IPS-20b (cell line): ENCODE measurements around the gene MRAP.

Experiments used
- H3K27ac ChIP-seq: one replicate; pipeline ENCODE4 v1.5.1; 2013; ENCODE audit warnings: low read length
- H3K27me3 ChIP-seq: 2 replicates; pipeline ENCODE4 v1.6.1; 2013; ENCODE audit warnings: mild to moderate bottlenecking, low read length, inconsistent platforms; ENCODE audit not compliant: insufficient read depth
- H3K36me3 ChIP-seq: 2 replicates; pipeline ENCODE4 v1.6.1; 2013; ENCODE audit warnings: low read depth, mild to moderate bottlenecking, inconsistent platforms, low read length, moderate library complexity; ENCODE audit not compliant: insufficient read depth
- H3K4me1 ChIP-seq: 2 replicates; pipeline ENCODE4 v1.6.1; 2013; ENCODE audit warnings: mild to moderate bottlenecking, control low read depth, inconsistent platforms, low read length, moderate library complexity; ENCODE audit not compliant: insufficient read depth
- H3K4me3 ChIP-seq: 2 replicates; pipeline ENCODE4 v1.5.1; 2013; ENCODE audit warnings: mild to moderate bottlenecking, low read length, inconsistent platforms
- H3K9ac ChIP-seq: 2 replicates; pipeline ENCODE4 v1.6.1; 2013; ENCODE audit warnings: low read depth, mild to moderate bottlenecking, inconsistent platforms, low read length, moderate library complexity
- H3K9me3 ChIP-seq: 2 replicates; pipeline ENCODE4 v1.6.1; 2013; ENCODE audit warnings: mild to moderate bottlenecking, low read depth, low read length, inconsistent platforms; ENCODE audit not compliant: insufficient read depth

Gene MRAP

DNA sequence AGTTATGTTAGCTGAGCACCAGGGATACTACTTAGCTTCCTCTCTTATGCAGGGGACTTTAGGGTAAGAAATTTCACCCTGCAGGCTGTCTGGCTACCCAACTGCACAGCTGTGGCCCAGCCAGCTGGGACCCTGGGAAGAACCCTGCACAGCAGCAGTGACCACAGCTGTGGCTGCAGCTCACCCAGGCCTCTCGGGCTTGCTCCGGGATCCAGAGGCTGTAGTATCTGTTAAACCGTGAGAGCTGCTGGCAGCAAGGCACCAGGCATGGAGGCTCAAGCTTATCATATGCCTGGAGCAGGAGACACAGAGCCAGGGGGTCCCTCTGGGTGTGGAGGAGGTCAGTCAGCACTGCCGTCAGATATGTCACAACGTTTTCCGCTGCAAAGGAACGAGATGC lies 53.9 kb downstream of the MRAP start:
- Histone ChIP-seq H3K36me3 (peaks cover 100% of the 10 kb centered on the region), H3K4me3 (no peak overlapping the region), H3K27me3 (no peaks in the 10 kb centered on the region), H3K9me3 (no peaks in the 10 kb centered on the region), H3K4me1 (no peaks in the 10 kb centered on the region), H3K27ac (no peak overlapping the region), H3K9ac (no peak overlapping the region)

DNA sequence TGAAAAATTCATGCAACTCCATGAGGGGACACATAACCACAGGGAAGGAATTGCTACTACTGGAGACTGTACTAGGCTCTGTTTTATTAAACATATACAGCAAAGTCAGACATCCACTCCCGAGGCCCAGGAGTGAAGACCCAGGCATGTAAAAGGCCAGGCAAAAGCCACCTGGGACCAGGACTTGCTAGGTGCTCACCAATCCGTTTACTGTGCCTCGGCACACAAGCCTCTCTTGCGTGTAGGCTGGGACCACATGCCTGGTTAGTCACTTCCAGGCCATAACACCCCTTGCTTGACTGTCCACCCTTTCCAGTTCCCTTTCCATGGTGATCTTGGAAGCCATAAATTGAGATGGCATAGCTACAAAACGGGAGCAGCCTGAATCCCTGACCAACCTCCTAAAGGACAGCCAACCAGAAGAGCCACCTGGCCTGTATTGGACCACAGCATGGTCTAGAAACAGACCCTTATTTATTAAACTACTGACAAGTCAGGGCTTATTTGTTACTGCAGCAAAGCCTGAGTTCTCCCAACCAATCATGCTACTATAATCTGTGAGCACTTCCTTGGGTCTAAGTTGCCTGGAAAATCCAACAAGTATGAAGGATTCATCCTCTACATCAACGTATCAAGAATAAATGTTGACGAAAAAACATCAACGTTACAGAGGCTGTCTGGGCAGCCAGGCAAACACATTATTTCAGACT lies 54.5 kb downstream of the MRAP start:
- Histone ChIP-seq H3K27me3 (no peaks in the 10 kb centered on the region), H3K27ac (no peak overlapping the region), H3K4me3 (no peak overlapping the region), H3K9me3 (no peaks in the 10 kb centered on the region), H3K36me3 (peaks cover 98% of the 10 kb centered on the region), H3K9ac (no peak overlapping the region), H3K4me1 (no peaks in the 10 kb centered on the region)

- H3K9ac ChIP-seq, result no peak overlapping the region
- no peak overlapping the region for H3K4me3 ChIP-seq
- H3K9me3 ChIP-seq, result no peaks in the 10 kb centered on the region
- no peak overlapping the region for H3K27ac ChIP-seq
- H3K4me1 ChIP-seq, result no peaks in the 10 kb centered on the region
- no peaks in the 10 kb centered on the region for H3K27me3 ChIP-seq
- H3K36me3 ChIP-seq, result peaks cover 98% of the 10 kb centered on the region
Measured at GRCh38 chr21:32356874-32357395, 58.3 kb downstream of the MRAP start.

DNA sequence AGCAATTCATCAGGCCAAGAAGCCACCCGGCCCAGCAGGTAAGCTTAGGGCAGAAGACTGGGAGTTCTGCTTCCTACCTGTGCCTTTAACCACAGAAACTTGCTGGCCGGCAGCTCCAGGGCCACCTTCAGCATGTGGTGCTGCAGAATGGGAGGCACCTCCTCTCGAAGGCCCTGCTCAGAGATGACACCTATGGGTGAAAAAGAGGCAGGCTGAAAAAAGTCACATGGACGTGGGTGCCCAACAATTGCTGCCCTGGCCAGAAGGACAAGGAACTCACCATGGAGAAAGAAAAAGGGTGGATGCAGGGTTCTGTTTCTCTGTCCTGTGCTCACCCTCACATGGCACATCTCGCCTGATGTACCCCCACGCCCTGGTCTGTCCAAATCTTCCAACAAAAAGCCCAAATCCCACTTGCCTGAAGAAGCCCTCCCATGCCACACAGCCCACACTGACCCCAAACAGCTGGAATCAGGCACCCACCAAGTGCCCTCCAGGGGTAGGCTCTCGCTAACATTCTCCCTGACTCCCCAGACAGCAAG lies 61.1 kb downstream of the MRAP start:
- Histone ChIP-seq H3K36me3 (peaks cover 98% of the 10 kb centered on the region), H3K9me3 (no peaks in the 10 kb centered on the region), H3K27me3 (no peaks in the 10 kb centered on the region), H3K4me1 (no peaks in the 10 kb centered on the region), H3K9ac (no peak overlapping the region), H3K27ac (no peak overlapping the region), H3K4me3 (no peak overlapping the region)

- Histone ChIP-seq H3K27ac (no peak overlapping the region), H3K9ac (no peak overlapping the region), H3K9me3 (no peaks in the 10 kb centered on the region), H3K27me3 (no peaks in the 10 kb centered on the region), H3K4me3 (no peak overlapping the region), H3K4me1 (no peaks in the 10 kb centered on the region), H3K36me3 (peaks cover 98% of the 10 kb centered on the region)
Measured at GRCh38 chr21:32360401-32360975, 61.8 kb downstream of the MRAP start.
